Neural progenitor cell (in vitro differentiated cells): Measurements from ENCODE around the gene SYT17. TPM values are rescaled to one million over a fixed set of nuclear protein-coding genes. Genes with fewer than 3 reads are reported as not detected.

Experiments used
- DNase-seq: peaks from one replicate; pipeline ENCODE4 v3.0.0-alpha.2; 2016; ENCODE audit warnings: low spot score
- H2AFZ ChIP-seq: fragments of 200-600 bp; sonication (generic); replicated peaks from 2 replicates; pipeline ENCODE4 v1.6.1; 2016; ENCODE audit warnings: antibody characterized with exemption
- H3F3A ChIP-seq: fragments of 200-600 bp; sonication (generic); 2 replicates; pipeline ENCODE4 v1.6.1; 2016; ENCODE audit warnings: antibody characterized with exemption, low read depth
- H3K27ac ChIP-seq: fragments of 200-600 bp; sonication (generic); 2 replicates; pipeline ENCODE4 v1.5.1; 2016; ENCODE audit warnings: mild to moderate bottlenecking
- H3K27me3 ChIP-seq: fragments of 200-600 bp; sonication (generic); 2 replicates; pipeline ENCODE4 v1.6.1; 2016; ENCODE audit warnings: mild to moderate bottlenecking, moderate library complexity
- H3K36me3 ChIP-seq: fragments of 200-600 bp; sonication (generic); 2 replicates; pipeline ENCODE4 v1.5.1; 2016
- H3K4me1 ChIP-seq: fragments of 200-600 bp; sonication (generic); 2 replicates; pipeline ENCODE4 v1.6.1; 2016; ENCODE audit warnings: mixed run types
- H3K4me2 ChIP-seq: fragments of 200-600 bp; sonication (generic); 2 replicates; pipeline ENCODE4 v1.6.1; 2016
- H3K4me3 ChIP-seq: fragments of 200-600 bp; sonication (generic); 2 replicates; pipeline ENCODE4 v1.5.1; 2016
- H3K79me2 ChIP-seq: fragments of 200-600 bp; sonication (generic); 2 replicates; pipeline ENCODE4 v1.6.1; 2016; ENCODE audit warnings: low read depth
- H3K9ac ChIP-seq: fragments of 200-600 bp; sonication (generic); 2 replicates; pipeline ENCODE4 v1.6.1; 2016
- H3K9me3 ChIP-seq: fragments of 200-600 bp; sonication (generic); 2 replicates; pipeline ENCODE4 v1.5.1; 2016; ENCODE audit warnings: low read depth
- H4K20me1 ChIP-seq: fragments of 200-600 bp; sonication (generic); 2 replicates; pipeline ENCODE4 v1.6.1; 2016; ENCODE audit warnings: low read depth
- H3K27ac Mint-ChIP-seq: 3 replicates; pipeline ENCODE4 v1.8.0; 2021; ENCODE audit warnings: mixed read lengths
- H3K27me3 Mint-ChIP-seq: 2 replicates; pipeline ENCODE4 v1.8.0; 2022; ENCODE audit warnings: low read depth, mild to moderate bottlenecking, inconsistent platforms, moderate library complexity, mixed read lengths; ENCODE audit not compliant: insufficient read depth
- H3K36me3 Mint-ChIP-seq: 3 replicates; pipeline ENCODE4 v1.8.0; 2021; ENCODE audit warnings: mixed read lengths
- H3K4me1 Mint-ChIP-seq: 3 replicates; pipeline ENCODE4 v1.8.0; 2021; ENCODE audit warnings: mixed read lengths
- H3K4me3 Mint-ChIP-seq: 3 replicates; pipeline ENCODE4 v1.8.0; 2021; ENCODE audit warnings: mild to moderate bottlenecking, moderate library complexity, mixed read lengths
- H3K9me3 Mint-ChIP-seq: 3 replicates; pipeline ENCODE4 v1.8.0; 2020; ENCODE audit warnings: mixed read lengths
- CTCF ChIP-seq: fragments of 200-600 bp; sonication (generic); IDR thresholded peaks from 2 replicates; pipeline ENCODE4 v1.5.1; 2017; ENCODE audit warnings: antibody characterized with exemption, mild to moderate bottlenecking
- EZH2 ChIP-seq: fragments of 200-600 bp; sonication (generic); IDR thresholded peaks from 2 replicates; pipeline ENCODE4 v1.6.1; 2017; ENCODE audit warnings: antibody characterized with exemption, mild to moderate bottlenecking, moderate library complexity
- EZH2phosphoT487 ChIP-seq: fragments of 200-600 bp; sonication (generic); IDR thresholded peaks from 2 replicates; pipeline ENCODE4 v1.6.1; 2017; ENCODE audit warnings: antibody characterized with exemption
- total RNA-seq: library from RNA; depleted of rRNA; stranded (reverse); fragments of >200 nt; gene quantifications from 2 replicates; pipeline ENCODE4 v1.2.3, GENCODE V29; 2015; ENCODE audit warnings: low replicate concordance

The SYT17 gene
- total RNA-seq, 1 donor from 2014 or later, result 7.2 TPM

- no peaks in the 10 kb centered on the region for H3K27me3 ChIP-seq
- no peaks in the 10 kb centered on the region for H4K20me1 ChIP-seq
- no peak overlapping the region for H3K4me2 ChIP-seq
- TF ChIP-seq CTCF (no peak), EZH2 (no peak), EZH2phosphoT487 (no peak)
- H3K4me3 ChIP-seq, result no peak overlapping the region
- H3K9me3 ChIP-seq, result peaks cover 3% of the 10 kb centered on the region
- no peaks in the 10 kb centered on the region for H3K36me3 ChIP-seq
- H3K9me3 Mint-ChIP-seq, result peaks cover 2% of the 10 kb centered on the region
- no peaks in the 10 kb centered on the region for H3K36me3 Mint-ChIP-seq
- no peaks in the 10 kb centered on the region for H3K79me2 ChIP-seq
- H3K4me3 Mint-ChIP-seq, result no peak overlapping the region
- peaks cover 6% of the 10 kb centered on the region for H3K27me3 Mint-ChIP-seq
- no peak for DNase-seq
- H3K4me1 ChIP-seq, result no peaks in the 10 kb centered on the region
- H3K9ac ChIP-seq, result no peak overlapping the region
- no peaks in the 10 kb centered on the region for H3F3A ChIP-seq
- H3K27ac Mint-ChIP-seq, result peak overlapping the region; percentile 76
- H2AFZ ChIP-seq, result no peak overlapping the region
- H3K27ac ChIP-seq, result no peak overlapping the region
- H3K4me1 Mint-ChIP-seq, result peaks cover 25% of the 10 kb centered on the region
Measured at GRCh38 chr16:19145010-19145409, 23.0 kb upstream of the SYT17 start.

- H4K20me1 ChIP-seq, result no peaks in the 10 kb centered on the region
- H3K4me1 ChIP-seq, result no peaks in the 10 kb centered on the region
- no peak overlapping the region for H3K4me2 ChIP-seq
- no peak overlapping the region for H3K9ac ChIP-seq
- no peak overlapping the region for H2AFZ ChIP-seq
- DNase-seq, result no peak
- no peak overlapping the region for H3K27ac ChIP-seq
- H3K4me3 ChIP-seq, result no peak overlapping the region
- peaks cover 2% of the 10 kb centered on the region for H3K27me3 Mint-ChIP-seq
- H3K36me3 Mint-ChIP-seq, result no peaks in the 10 kb centered on the region
- peaks cover 3% of the 10 kb centered on the region for H3K9me3 ChIP-seq
- no peaks in the 10 kb centered on the region for H3K36me3 ChIP-seq
- H3K4me3 Mint-ChIP-seq, result no peak overlapping the region
- no peaks in the 10 kb centered on the region for H3K27me3 ChIP-seq
- TF ChIP-seq EZH2, result no peak
- TF ChIP-seq EZH2phosphoT487, result no peak
- TF ChIP-seq CTCF, result no peak
- H3F3A ChIP-seq, result no peaks in the 10 kb centered on the region
- H3K4me1 Mint-ChIP-seq, result peaks cover 25% of the 10 kb centered on the region
- peaks cover 2% of the 10 kb centered on the region for H3K9me3 Mint-ChIP-seq
- no peak overlapping the region for H3K27ac Mint-ChIP-seq
- no peaks in the 10 kb centered on the region for H3K79me2 ChIP-seq
Measured at GRCh38 chr16:19147126-19147525, 20.9 kb upstream of the SYT17 start.

DNA sequence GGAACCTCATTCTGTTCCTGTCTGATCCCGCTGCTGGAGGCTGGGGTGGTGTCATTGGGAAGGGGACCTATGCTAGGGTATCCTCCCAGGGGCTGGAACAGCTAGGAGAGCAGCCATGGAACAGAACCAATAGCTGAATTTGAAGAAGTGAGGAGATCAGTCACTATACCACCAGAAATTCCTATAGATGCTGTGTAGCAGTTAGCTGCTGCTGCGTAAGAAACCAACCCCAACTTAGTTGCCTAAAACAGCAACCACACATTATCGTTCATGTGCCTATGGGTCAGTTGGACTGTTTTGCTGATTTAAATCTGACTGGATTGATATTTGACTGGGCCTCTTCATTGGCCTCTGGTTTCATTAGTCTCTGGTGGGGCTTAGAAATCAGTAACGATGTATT lies 20.4 kb upstream of the SYT17 start:
- no peak overlapping the region for H3K9ac ChIP-seq
- H4K20me1 ChIP-seq, result no peaks in the 10 kb centered on the region
- no peaks in the 10 kb centered on the region for H3K79me2 ChIP-seq
- Mint-ChIP-seq H3K9me3 (peaks cover 2% of the 10 kb centered on the region), H3K4me3 (no peak overlapping the region), H3K27ac (no peak overlapping the region), H3K27me3 (peaks cover 2% of the 10 kb centered on the region), H3K4me1 (peaks cover 23% of the 10 kb centered on the region), H3K36me3 (no peaks in the 10 kb centered on the region)
- H3K9me3 ChIP-seq, result peaks cover 3% of the 10 kb centered on the region
- H3F3A ChIP-seq, result no peaks in the 10 kb centered on the region
- no peak overlapping the region for H2AFZ ChIP-seq
- no peak for DNase-seq
- no peak overlapping the region for H3K27ac ChIP-seq
- H3K4me3 ChIP-seq, result no peak overlapping the region
- H3K4me1 ChIP-seq, result no peaks in the 10 kb centered on the region
- no peaks in the 10 kb centered on the region for H3K36me3 ChIP-seq
- no peaks in the 10 kb centered on the region for H3K27me3 ChIP-seq
- TF ChIP-seq EZH2 (no peak), EZH2phosphoT487 (no peak), CTCF (no peak)
- H3K4me2 ChIP-seq, result no peak overlapping the region

DNA sequence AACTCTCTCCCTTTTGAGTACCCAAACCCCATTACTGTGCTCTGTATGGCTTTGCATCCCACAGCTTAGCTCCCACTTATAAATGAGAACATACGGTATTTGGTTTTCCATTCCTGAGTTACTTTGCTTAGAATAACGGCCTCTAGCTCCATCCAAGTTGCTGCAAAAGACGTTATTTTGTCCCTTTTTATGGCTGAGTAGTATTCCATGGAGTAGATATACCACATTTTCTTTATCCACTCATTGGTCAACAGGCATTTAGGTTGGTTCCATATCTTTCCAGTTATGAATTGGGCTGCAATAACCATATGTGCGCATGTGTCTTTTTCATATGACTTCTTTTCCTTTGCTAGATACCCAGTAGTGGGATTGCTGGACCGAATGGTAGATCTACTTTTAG lies 19.9 kb upstream of the SYT17 start:
- Histone ChIP-seq H3K4me3 (no peak overlapping the region), H3K9me3 (peaks cover 3% of the 10 kb centered on the region), H3F3A (no peaks in the 10 kb centered on the region), H2AFZ (no peak overlapping the region), H3K4me1 (no peaks in the 10 kb centered on the region), H3K36me3 (no peaks in the 10 kb centered on the region), H3K4me2 (no peak overlapping the region), H3K9ac (no peak overlapping the region), H3K79me2 (no peaks in the 10 kb centered on the region), H4K20me1 (no peaks in the 10 kb centered on the region), H3K27ac (no peak overlapping the region), H3K27me3 (no peaks in the 10 kb centered on the region)
- TF ChIP-seq CTCF, result no peak
- no peak for TF ChIP-seq EZH2
- TF ChIP-seq EZH2phosphoT487, result no peak
- no peak overlapping the region for H3K27ac Mint-ChIP-seq
- H3K9me3 Mint-ChIP-seq, result peaks cover 2% of the 10 kb centered on the region
- H3K27me3 Mint-ChIP-seq, result peaks cover 2% of the 10 kb centered on the region
- H3K36me3 Mint-ChIP-seq, result no peaks in the 10 kb centered on the region
- H3K4me3 Mint-ChIP-seq, result no peak overlapping the region
- DNase-seq, result no peak
- H3K4me1 Mint-ChIP-seq, result peaks cover 17% of the 10 kb centered on the region
